ENCODE results near the gene GDPD1. TPM values are rescaled to one million over a fixed set of nuclear protein-coding genes. Genes with fewer than 3 reads are reported as not detected.

The GDPD1 gene
- polyA plus RNA-seq, 1 donor from 2014 or later, result 40.1 TPM

GRCh38 chr17:59238906-59239305 lies 18.6 kb downstream of the GDPD1 start:
- Histone ChIP-seq H3K9me3 (ENCODE audit: low read length) (no peaks in the 10 kb centered on the region), H3F3A (ENCODE audit: insufficient read depth, low read length, poor library complexity, severe bottlenecking) (no peaks in the 10 kb centered on the region), H4K20me1 (ENCODE audit: insufficient read depth) (no peaks in the 10 kb centered on the region), H3K36me3 (ENCODE audit: insufficient read depth, low read length) (no peaks in the 10 kb centered on the region), H2AFZ (ENCODE audit: low read depth, low read length) (no peak overlapping the region), H3K9ac (ENCODE audit: low read length) (no peak overlapping the region), H3K27ac (ENCODE audit: low read length) (no peak overlapping the region), H3K4me2 (ENCODE audit: low read length) (no peak overlapping the region), H3K4me3 (ENCODE audit: low read length) (no peak overlapping the region), H3K27me3 (ENCODE audit: insufficient read depth, low read depth, low read length) (no peaks in the 10 kb centered on the region), H3K9me2 (ENCODE audit: insufficient read depth, low read length) (no peaks in the 10 kb centered on the region), H3K79me2 (replicated peaks; ENCODE audit: insufficient read depth, low read length) (no peaks in the 10 kb centered on the region)
- TF ChIP-seq SMC3 (conservative IDR thresholded peaks at IDR 0.05; ENCODE audit: poor library complexity) (no peak), MXI1 (conservative IDR thresholded peaks at IDR 0.05; ENCODE audit: poor library complexity, severe bottlenecking) (no peak), EZH2 (IDR thresholded peaks at IDR 0.05; ENCODE audit: borderline replicate concordance, insufficient read depth, low read length, poor library complexity, severe bottlenecking) (no peak), CTCF (IDR thresholded peaks at IDR 0.05; ENCODE audit: poor library complexity, severe bottlenecking) (no peak), REST (IDR thresholded peaks at IDR 0.05; ENCODE audit: borderline replicate concordance) (no peak), EP300 (conservative IDR thresholded peaks at IDR 0.05; ENCODE audit: poor library complexity, severe bottlenecking) (no peak), TAF1 (IDR thresholded peaks at IDR 0.05; ENCODE audit: low read depth) (no peak), RAD21 (conservative IDR thresholded peaks at IDR 0.05) (no peak), POLR2AphosphoS5 (IDR thresholded peaks at IDR 0.05) (no peak)

GRCh38 chr17:59244081-59244480 lies 23.8 kb downstream of the GDPD1 start:
- H3K27me3 ChIP-seq (ENCODE audit: insufficient read depth, low read depth, low read length), result no peaks in the 10 kb centered on the region
- no peak overlapping the region for H3K9ac ChIP-seq (ENCODE audit: low read length)
- no peaks in the 10 kb centered on the region for H3K9me3 ChIP-seq (ENCODE audit: low read length)
- no peaks in the 10 kb centered on the region for H4K20me1 ChIP-seq (ENCODE audit: insufficient read depth)
- no peak overlapping the region for H3K27ac ChIP-seq (ENCODE audit: low read length)
- no peak overlapping the region for H2AFZ ChIP-seq (ENCODE audit: low read depth, low read length)
- no peaks in the 10 kb centered on the region for H3K36me3 ChIP-seq (ENCODE audit: insufficient read depth, low read length)
- H3F3A ChIP-seq (ENCODE audit: insufficient read depth, low read length, poor library complexity, severe bottlenecking), result no peaks in the 10 kb centered on the region
- no peak overlapping the region for H3K4me3 ChIP-seq (ENCODE audit: low read length)
- H3K4me2 ChIP-seq (ENCODE audit: low read length), result no peak overlapping the region
- TF ChIP-seq CTCF (IDR thresholded peaks at IDR 0.05; ENCODE audit: poor library complexity, severe bottlenecking) (no peak), TAF1 (IDR thresholded peaks at IDR 0.05; ENCODE audit: low read depth) (no peak), RAD21 (conservative IDR thresholded peaks at IDR 0.05) (no peak)
- no peaks in the 10 kb centered on the region for H3K9me2 ChIP-seq (ENCODE audit: insufficient read depth, low read length)
- no peaks in the 10 kb centered on the region for H3K79me2 ChIP-seq (replicated peaks; ENCODE audit: insufficient read depth, low read length)

Data from neural cell (in vitro differentiated cells).